DOHH2 (cell line): ENCODE measurements around the gene CSNK2A1.

Experiments
- H3F3A ChIP-seq: fragments of 200-600 bp; sonication (generic), shearing (Covaris generic); 2 replicates; pipeline ENCODE4 v1.6.0; 2016; ENCODE audit warnings: antibody characterized with exemption, mild to moderate bottlenecking; ENCODE audit not compliant: control insufficient read depth, insufficient read depth
- H3K27ac ChIP-seq: fragments of 200-600 bp; sonication (generic); 2 replicates; pipeline ENCODE4 v1.5.1; 2014; ENCODE audit warnings: low read depth, mild to moderate bottlenecking, low read length, moderate library complexity
- H3K27me3 ChIP-seq: fragments of 200-600 bp; sonication (generic); 2 replicates; pipeline ENCODE4 v1.6.1; 2014; ENCODE audit warnings: mild to moderate bottlenecking, low read length, mixed read lengths; ENCODE audit not compliant: control insufficient read depth
- H3K36me3 ChIP-seq: fragments of 200-600 bp; sonication (generic); 2 replicates; pipeline ENCODE4 v1.6.1; 2014; ENCODE audit warnings: mild to moderate bottlenecking, low read length, moderate library complexity, mixed read lengths; ENCODE audit not compliant: control insufficient read depth
- H3K4me1 ChIP-seq: fragments of 200-600 bp; sonication (generic); 2 replicates; pipeline ENCODE4 v1.6.1; 2014; ENCODE audit warnings: mild to moderate bottlenecking, low read length, mixed read lengths; ENCODE audit not compliant: control insufficient read depth
- H3K4me2 ChIP-seq: fragments of 200-600 bp; sonication (generic); 2 replicates; pipeline ENCODE4 v1.6.0; 2014; ENCODE audit warnings: mild to moderate bottlenecking, low read length, moderate library complexity
- H3K4me3 ChIP-seq: fragments of 200-600 bp; sonication (generic); 2 replicates; pipeline ENCODE4 v1.5.1; 2014; ENCODE audit warnings: mild to moderate bottlenecking, low read length, mixed read lengths
- H3K79me2 ChIP-seq: fragments of 200-600 bp; sonication (generic); 2 replicates; pipeline ENCODE4 v1.6.1; 2014; ENCODE audit warnings: mild to moderate bottlenecking, low read length, mixed read lengths; ENCODE audit not compliant: control insufficient read depth
- H3K9me2 ChIP-seq: fragments of 200-600 bp; sonication (generic); replicated peaks from 2 replicates; pipeline ENCODE4 v1.6.1; 2014; ENCODE audit warnings: mild to moderate bottlenecking, low read length, mixed read lengths; ENCODE audit not compliant: control insufficient read depth
- H3K9me3 ChIP-seq: fragments of 200-600 bp; sonication (generic); 2 replicates; pipeline ENCODE4 v1.6.1; 2014; ENCODE audit warnings: antibody characterized with exemption, low read length, mixed read lengths; ENCODE audit not compliant: control insufficient read depth, insufficient read depth
- H4K20me1 ChIP-seq: fragments of 200-600 bp; sonication (generic); 2 replicates; pipeline ENCODE4 v1.6.0; 2014; ENCODE audit warnings: low read depth, mild to moderate bottlenecking, antibody characterized with exemption, low read length, moderate library complexity; ENCODE audit not compliant: control insufficient read depth, insufficient read depth
- CTCF ChIP-seq: fragments of 200-600 bp; sonication (generic); IDR thresholded peaks from one replicate; pipeline ENCODE4 v1.5.1; 2014; ENCODE audit warnings: antibody characterized with exemption, mild to moderate bottlenecking, low read depth, low read length; ENCODE audit not compliant: poor library complexity, severe bottlenecking
- EZH2phosphoT487 ChIP-seq: fragments of 200-600 bp; sonication (generic); IDR thresholded peaks from 2 replicates; pipeline ENCODE4 v1.6.1; 2017; ENCODE audit warnings: borderline replicate concordance, mild to moderate bottlenecking, antibody characterized with exemption, low read length, moderate library complexity, mixed read lengths

Gene CSNK2A1

GRCh38 chr20:438571-439469, 104.8 kb downstream of the CSNK2A1 start:
- no peak for TF ChIP-seq CTCF
- TF ChIP-seq EZH2phosphoT487, result no peak
- H3K4me2 ChIP-seq, result peak overlapping the region; percentile 46
- no peak overlapping the region for H3K27ac ChIP-seq

GRCh38 chr20:437787-438486, 105.7 kb downstream of the CSNK2A1 start:
- Histone ChIP-seq H3K36me3 (peaks cover 61% of the 10 kb centered on the region), H3K9me2 (no peaks in the 10 kb centered on the region), H3K27me3 (no peaks in the 10 kb centered on the region), H3K4me2 (peak overlapping the region; percentile 46), H3K4me3 (no peak overlapping the region), H3K79me2 (no peaks in the 10 kb centered on the region), H3K27ac (no peak overlapping the region), H3K4me1 (peaks cover 39% of the 10 kb centered on the region), H4K20me1 (no peaks in the 10 kb centered on the region; the same call in 1 of the 2 replicates), H3F3A (no peaks in the 10 kb centered on the region), H3K9me3 (no peaks in the 10 kb centered on the region)
- TF ChIP-seq EZH2phosphoT487 (no peak), CTCF (no peak)

More at GRCh38 chr20:438571-439469, 104.8 kb downstream of the CSNK2A1 start:
- Histone ChIP-seq H3K4me3 (no peak overlapping the region), H3K36me3 (peaks cover 66% of the 10 kb centered on the region), H3K4me1 (peaks cover 32% of the 10 kb centered on the region), H3K9me3 (no peaks in the 10 kb centered on the region), H3K79me2 (no peaks in the 10 kb centered on the region), H3K27me3 (no peaks in the 10 kb centered on the region), H3F3A (no peaks in the 10 kb centered on the region), H3K9me2 (no peaks in the 10 kb centered on the region), H4K20me1 (no peaks in the 10 kb centered on the region; the same call in 1 of the 2 replicates)

GRCh38 chr20:436476-436875, 107.1 kb downstream of the CSNK2A1 start:
- H4K20me1 ChIP-seq, result no peaks in the 10 kb centered on the region; the same call in 1 of the 2 replicates
- H3K79me2 ChIP-seq, result no peaks in the 10 kb centered on the region
- H3K4me2 ChIP-seq, result no peak overlapping the region
- no peaks in the 10 kb centered on the region for H3K9me2 ChIP-seq
- H3F3A ChIP-seq, result no peaks in the 10 kb centered on the region
- H3K4me1 ChIP-seq, result peaks cover 39% of the 10 kb centered on the region
- H3K36me3 ChIP-seq, result peaks cover 54% of the 10 kb centered on the region
- no peak for TF ChIP-seq CTCF
- TF ChIP-seq EZH2phosphoT487, result no peak
- no peak overlapping the region for H3K27ac ChIP-seq
- no peaks in the 10 kb centered on the region for H3K9me3 ChIP-seq
- no peak overlapping the region for H3K4me3 ChIP-seq
- H3K27me3 ChIP-seq, result no peaks in the 10 kb centered on the region
